Fibroblast of lung (primary cell): ENCODE measurements around the gene HPGD. TPM values are rescaled to one million over a fixed set of nuclear protein-coding genes. Genes with fewer than 3 reads are reported as not detected.

ENCODE experiments used
- DNase-seq, 2 donors: peaks; one replicate each; pipeline versions ENCODE4 v3.0.0 to v3.0.0-alpha.2; 2010; ENCODE audit warnings: low read depth in 2 of 2
- H2AFZ ChIP-seq: 2 replicates; pipeline ENCODE4 v1.5.1; 2012; ENCODE audit warnings: low read length, control low read depth, inconsistent platforms
- H3K27ac ChIP-seq: 2 replicates; pipeline ENCODE4 v1.5.1; 2011; ENCODE audit warnings: low read length, control low read depth; ENCODE audit not compliant: insufficient read depth
- H3K27me3 ChIP-seq: 2 replicates; pipeline ENCODE4 v1.5.1; 2011; ENCODE audit warnings: mild to moderate bottlenecking, low read length; ENCODE audit not compliant: control insufficient read depth, insufficient read depth
- H3K36me3 ChIP-seq: 2 replicates; pipeline ENCODE4 v1.5.1; 2011; ENCODE audit warnings: low read length; ENCODE audit not compliant: control insufficient read depth, insufficient read depth
- H3K4me1 ChIP-seq: 2 replicates; pipeline ENCODE4 v1.5.1; 2011; ENCODE audit warnings: low read length; ENCODE audit not compliant: control insufficient read depth, insufficient read depth; ENCODE audit errors: extremely low read depth
- H3K4me2 ChIP-seq: 2 replicates; pipeline ENCODE4 v1.5.1; 2011; ENCODE audit warnings: low read length, control low read depth; ENCODE audit not compliant: insufficient read depth; ENCODE audit errors: extremely low read depth
- H3K4me3 ChIP-seq, 4 experiments: fragments of 200-600 bp in 1 of 4; sonication (generic) in 1 of 4; replicated peaks in 1 of 4; 2 replicates each; pipeline ENCODE4 v1.5.1; 2011 to 2016; ENCODE audit warnings: low read length in 4 of 4, low read depth in 3 of 4, mild to moderate bottlenecking in 3 of 4, control low read depth in 2 of 4, inconsistent platforms in 1 of 4, mixed read lengths in 1 of 4; ENCODE audit not compliant: insufficient read depth in 1 of 4; ENCODE audit errors: control extremely low read depth in 1 of 4
- H3K79me2 ChIP-seq: 2 replicates; pipeline ENCODE4 v1.5.1; 2012; ENCODE audit warnings: mild to moderate bottlenecking, low read length, inconsistent platforms; ENCODE audit not compliant: control insufficient read depth, insufficient read depth
- H3K9ac ChIP-seq: 2 replicates; pipeline ENCODE4 v1.5.1; 2011; ENCODE audit warnings: mild to moderate bottlenecking, low read length, control low read depth; ENCODE audit not compliant: insufficient read depth
- H3K9me3 ChIP-seq: 2 replicates; pipeline ENCODE4 v1.5.1; 2012; ENCODE audit warnings: low read depth, low read length; ENCODE audit not compliant: control insufficient read depth, insufficient read depth
- H4K20me1 ChIP-seq: 2 replicates; pipeline ENCODE4 v1.5.1; 2011; ENCODE audit warnings: low read length; ENCODE audit not compliant: control insufficient read depth, insufficient read depth; ENCODE audit errors: extremely low read depth
- EZH2 ChIP-seq: IDR thresholded peaks from 2 replicates; pipeline ENCODE4 v1.5.1; 2012; ENCODE audit warnings: low read length, control low read depth, mild to moderate bottlenecking; ENCODE audit errors: missing control alignments
- polyA plus RNA-seq, 2 donors: library from polyadenylated mRNA; depleted of rRNA in 1 of 2; stranded (reverse) in 1 of 2; unstranded in 1 of 2; fragments of >200 nt; gene quantifications; 2 replicates each; pipeline ENCODE4 v1.2.1, GENCODE V29; 2011 to 2012; ENCODE audit warnings: missing spikeins in 1 of 2
- total RNA-seq: library from RNA; depleted of rRNA; stranded (reverse); fragments of >200 nt; gene quantifications from 2 replicates; pipeline ENCODE4 v1.2.1, GENCODE V29; 2014
- TF ChIP-seq, protein P1 (sequence below), 2 donors: IDR thresholded peaks in 1 of 2; conservative IDR thresholded peaks in 1 of 2; 1 replicate in 1 of 2; 2 replicates in 1 of 2; pipeline ENCODE4 v1.5.1; 2011 to 2012; ENCODE audit warnings: low read length in 2 of 2, control low read depth in 1 of 2, inconsistent platforms in 1 of 2, low read depth in 1 of 2, mild to moderate bottlenecking in 1 of 2

The HPGD gene
- total and polyA plus RNA-seq, 2 donors (not counting 1 experiment from before 2014, with no cell fraction given), result 0.16 to 0.17 TPM

DNA sequence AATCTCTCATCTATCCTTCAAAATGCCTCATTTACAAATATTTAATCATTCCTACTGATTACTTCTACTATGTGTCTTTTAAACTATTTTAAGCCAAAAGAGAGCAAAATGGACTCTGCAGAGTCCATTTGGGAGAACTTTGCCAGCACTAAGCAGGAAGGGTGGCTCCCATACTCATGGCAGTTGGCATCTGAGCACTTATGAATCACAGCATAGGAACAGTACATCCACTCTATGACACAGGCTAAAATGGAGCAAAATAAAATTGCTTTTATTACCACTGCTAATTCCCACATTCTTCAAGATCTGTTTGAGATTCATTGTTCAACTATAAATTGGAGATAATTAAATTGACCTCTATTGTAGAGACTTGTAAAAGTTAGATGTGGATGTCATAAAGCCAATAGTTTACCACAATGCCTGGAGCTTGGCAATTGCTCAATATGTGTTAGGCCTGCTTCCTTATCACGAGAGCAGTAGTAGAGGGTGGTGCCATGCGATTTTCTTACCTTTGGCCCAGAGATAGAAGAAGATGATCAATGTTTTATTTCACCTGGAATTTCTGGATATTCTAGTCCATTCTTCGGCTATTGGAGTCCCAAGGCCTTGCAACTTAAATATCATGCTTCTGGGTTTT, 19.1 kb downstream of the HPGD start:
- Histone ChIP-seq H3K9me3 (no peaks in the 10 kb centered on the region), H3K27ac (no peak overlapping the region), H3K36me3 (no peaks in the 10 kb centered on the region), H3K4me3 (no peak overlapping the region), H3K4me2 (no peak overlapping the region), H3K4me1 (no peaks in the 10 kb centered on the region), H3K79me2 (no peaks in the 10 kb centered on the region), H4K20me1 (no peaks in the 10 kb centered on the region), H2AFZ (no peak overlapping the region), H3K27me3 (no peaks in the 10 kb centered on the region), H3K9ac (no peak overlapping the region)
- DNase-seq, result no peak
- TF ChIP-seq EZH2, result no peak
- TF ChIP-seq, protein P1, sequence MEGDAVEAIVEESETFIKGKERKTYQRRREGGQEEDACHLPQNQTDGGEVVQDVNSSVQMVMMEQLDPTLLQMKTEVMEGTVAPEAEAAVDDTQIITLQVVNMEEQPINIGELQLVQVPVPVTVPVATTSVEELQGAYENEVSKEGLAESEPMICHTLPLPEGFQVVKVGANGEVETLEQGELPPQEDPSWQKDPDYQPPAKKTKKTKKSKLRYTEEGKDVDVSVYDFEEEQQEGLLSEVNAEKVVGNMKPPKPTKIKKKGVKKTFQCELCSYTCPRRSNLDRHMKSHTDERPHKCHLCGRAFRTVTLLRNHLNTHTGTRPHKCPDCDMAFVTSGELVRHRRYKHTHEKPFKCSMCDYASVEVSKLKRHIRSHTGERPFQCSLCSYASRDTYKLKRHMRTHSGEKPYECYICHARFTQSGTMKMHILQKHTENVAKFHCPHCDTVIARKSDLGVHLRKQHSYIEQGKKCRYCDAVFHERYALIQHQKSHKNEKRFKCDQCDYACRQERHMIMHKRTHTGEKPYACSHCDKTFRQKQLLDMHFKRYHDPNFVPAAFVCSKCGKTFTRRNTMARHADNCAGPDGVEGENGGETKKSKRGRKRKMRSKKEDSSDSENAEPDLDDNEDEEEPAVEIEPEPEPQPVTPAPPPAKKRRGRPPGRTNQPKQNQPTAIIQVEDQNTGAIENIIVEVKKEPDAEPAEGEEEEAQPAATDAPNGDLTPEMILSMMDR (conservative IDR thresholded peaks at IDR 0.05 in 1 of 2, IDR thresholded peaks at IDR 0.05 in 1 of 2; ENCODE audit: low read depth in 1 of 2, low read length in 2 of 2), result no peak

DNA sequence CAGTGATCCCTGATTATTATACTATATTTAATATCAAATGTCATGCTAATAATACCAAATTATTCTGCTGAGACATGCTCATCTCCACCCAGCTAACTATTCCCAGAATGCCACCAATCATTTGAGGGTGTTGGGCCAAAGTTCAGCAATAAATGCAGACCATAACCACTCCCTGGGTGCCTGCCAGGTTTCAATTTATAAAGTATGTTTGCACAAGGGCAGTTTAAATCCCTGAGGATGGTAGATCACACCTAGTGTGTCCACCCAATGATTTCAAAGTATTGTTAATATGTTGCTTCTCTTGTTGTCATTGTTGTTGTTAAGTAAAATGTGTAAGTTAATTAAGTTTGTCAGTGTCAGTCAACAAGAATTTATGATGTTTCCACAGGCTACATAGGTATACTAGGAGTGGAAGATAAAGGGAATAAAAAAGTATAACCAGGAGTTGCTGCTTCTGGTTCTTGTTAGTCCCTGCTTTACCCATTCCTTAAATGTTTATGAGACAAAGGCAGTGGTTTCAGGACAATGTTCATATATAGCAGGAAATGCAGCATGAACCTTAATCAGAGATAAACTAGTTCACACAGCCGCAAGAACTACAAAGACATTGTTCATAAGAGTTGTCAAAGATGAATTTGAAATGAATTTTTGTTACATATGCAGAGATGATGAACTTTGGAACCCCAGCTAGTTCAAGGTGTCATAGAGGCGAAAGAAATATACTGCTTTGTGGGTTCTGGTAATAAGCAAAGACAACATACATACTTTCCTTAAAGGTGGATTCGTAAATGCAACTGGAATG, 25.5 kb downstream of the HPGD start:
- Histone ChIP-seq H3K27me3 (no peaks in the 10 kb centered on the region), H3K27ac (no peak overlapping the region)
- TF ChIP-seq, protein P1 (conservative IDR thresholded peaks at IDR 0.05 in 1 of 2, IDR thresholded peaks at IDR 0.05 in 1 of 2; ENCODE audit: low read depth in 1 of 2, low read length in 2 of 2), result no peak
- TF ChIP-seq EZH2, result no peak

DNA sequence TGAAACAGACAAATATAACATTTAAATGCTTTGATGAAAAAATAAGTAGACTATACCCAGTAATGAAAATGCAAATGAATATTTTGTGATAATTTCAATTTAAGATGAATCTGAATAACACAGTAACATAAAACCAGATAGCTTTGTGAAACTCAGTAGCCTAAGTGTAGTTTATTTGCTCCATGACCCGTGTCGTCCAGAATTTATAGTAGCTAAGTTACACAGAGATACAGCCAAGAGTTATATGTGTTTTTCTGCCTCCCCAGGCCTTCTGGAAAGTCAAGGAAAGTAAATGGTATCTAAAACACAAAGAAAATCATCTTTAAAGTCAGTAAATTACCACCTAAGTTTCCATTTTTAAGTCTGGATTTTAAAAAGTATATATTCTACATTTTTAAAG, 26.7 kb downstream of the HPGD start:
- TF ChIP-seq EZH2, result no peak
- TF ChIP-seq, protein P1 (conservative IDR thresholded peaks at IDR 0.05 in 1 of 2, IDR thresholded peaks at IDR 0.05 in 1 of 2; ENCODE audit: low read depth in 1 of 2, low read length in 2 of 2), result no peak
- peaks cover 2% of the 10 kb centered on the region for H4K20me1 ChIP-seq
- H3K79me2 ChIP-seq, result no peaks in the 10 kb centered on the region
- H3K4me2 ChIP-seq, result no peak overlapping the region
- no peak for DNase-seq
- H3K9me3 ChIP-seq, result no peaks in the 10 kb centered on the region
- H3K27me3 ChIP-seq, result no peaks in the 10 kb centered on the region
- H3K9ac ChIP-seq, result no peak overlapping the region
- no peak overlapping the region for H3K27ac ChIP-seq
- H3K4me1 ChIP-seq, result no peaks in the 10 kb centered on the region
- no peak overlapping the region for H2AFZ ChIP-seq
- no peak overlapping the region for H3K4me3 ChIP-seq
- H3K36me3 ChIP-seq, result no peaks in the 10 kb centered on the region

More for the DNA sequence above, 25.5 kb downstream of the HPGD start:
- no peaks in the 10 kb centered on the region for H3K36me3 ChIP-seq
- H3K4me2 ChIP-seq, result no peak overlapping the region
- no peaks in the 10 kb centered on the region for H3K79me2 ChIP-seq
- no peaks in the 10 kb centered on the region for H3K9me3 ChIP-seq
- H4K20me1 ChIP-seq, result no peaks in the 10 kb centered on the region
- H3K4me3 ChIP-seq, result no peak overlapping the region
- H3K4me1 ChIP-seq, result no peaks in the 10 kb centered on the region
- no peak overlapping the region for H3K9ac ChIP-seq
- no peak overlapping the region for H2AFZ ChIP-seq
- no peak for DNase-seq
